Esophagus squamous epithelium (tissue), 5 donors: ENCODE data around the gene CLDN14. TPM values are rescaled to one million over a fixed set of nuclear protein-coding genes. Genes with fewer than 3 reads are reported as not detected.

ENCODE experiments used
- DNase-seq: peaks from one replicate; lab custom pipeline; 2025; lab: John Stamatoyannopoulos, UW
- H3K27ac ChIP-seq, 4 donors: fragments of 200-600 bp; sonication (generic); one replicate each; pipeline ENCODE4 v1.5.1; 2016 to 2019; ENCODE audit warnings: mild to moderate bottlenecking in 1 of 4
- H3K27me3 ChIP-seq, 4 donors: fragments of 200-600 bp; sonication (generic); 1 replicate in 3 of 4; 2 replicates in 1 of 4; pipeline versions ENCODE4 v1.5.1 to v1.6.0; 2017 to 2021; ENCODE audit warnings: antibody characterized with exemption in 1 of 4
- H3K36me3 ChIP-seq, 3 donors: fragments of 200-600 bp; sonication (generic); one replicate each; pipeline ENCODE4 v1.5.1; 2016 to 2019
- H3K4me1 ChIP-seq, 3 donors: fragments of 200-600 bp; sonication (generic); one replicate each; pipeline ENCODE4 v1.5.1; 2017 to 2019
- H3K4me3 ChIP-seq, 4 donors: fragments of 200-600 bp; sonication (generic); 1 replicate in 3 of 4; 2 replicates in 1 of 4; pipeline ENCODE4 v1.5.1; 2016 to 2019; ENCODE audit warnings: mild to moderate bottlenecking in 2 of 4, moderate library complexity in 1 of 4
- H3K9me3 ChIP-seq, 3 donors: fragments of 200-600 bp; sonication (generic); one replicate each; pipeline ENCODE4 v1.5.1; 2016 to 2019
- CTCF ChIP-seq, 6 experiments: fragments of 450-650 bp in 4 of 6; fragments of 200-600 bp in 2 of 6; sonication (generic) in 2 of 6; IDR thresholded peaks; one replicate each; pipeline ENCODE4 v1.5.1; 2016 to 2019; ENCODE audit warnings: antibody characterized with exemption in 6 of 6, mild to moderate bottlenecking in 4 of 6, moderate library complexity in 4 of 6
- POLR2A ChIP-seq, 4 donors: fragments of 450-650 bp; IDR thresholded peaks; one replicate each; pipeline ENCODE4 v1.6.1; 2017; ENCODE audit warnings: antibody characterized with exemption in 4 of 4, mild to moderate bottlenecking in 4 of 4, moderate library complexity in 3 of 4
- WGBS, 2 donors: methylation state at CpG; one replicate each; pipeline ENCODE4 v1.1.5; 2018; 5-methylcytosine and 5-hydroxymethylcytosine counted together
- intact Hi-C: fragments of 100-400 bp; cut with DNase I; formaldehyde crosslinking; loops from one replicate; pipeline ENCODE4 v1.15.0; 2022
- total RNA-seq, 4 donors: library from RNA; depleted of rRNA; stranded (reverse); fragments of >200 nt; gene quantifications; one replicate each; pipeline ENCODE4 v1.1.0, GENCODE V29; 2016
- donor health status: DM: yes; HTN: yes; CAD: no.

The CLDN14 gene
- total RNA-seq, 4 donors from 2014 or later, result not detected

GRCh38 chr21:36473203-36473602 lies 6.7 kb downstream of the CLDN14 start:
- no peak overlapping the region for H3K27ac ChIP-seq
- H3K27me3 ChIP-seq, result no peaks in the 10 kb centered on the region
- intact Hi-C loops, result no loop called here
- H3K36me3 ChIP-seq, result no peaks in the 10 kb centered on the region
- peaks cover 0 to 14% (median 0%) of the 10 kb centered on the region in 3 donors for H3K4me1 ChIP-seq
- H3K9me3 ChIP-seq, result no peaks in the 10 kb centered on the region
- no peak for DNase-seq
- TF ChIP-seq POLR2A (IDR thresholded peaks at IDR 0.05) (no peak), CTCF (IDR thresholded peaks at IDR 0.05) (no peak)
- WGBS, 2 donors, result 85 to 100% methylated on average over 1 of the region's 1 CpG
- no peak overlapping the region for H3K4me3 ChIP-seq

- no peak overlapping the region for H3K27ac ChIP-seq
- intact Hi-C loops, result no loop called here
- no peak for TF ChIP-seq POLR2A (IDR thresholded peaks at IDR 0.05)
- TF ChIP-seq CTCF (IDR thresholded peaks at IDR 0.05), result no peak
- H3K9me3 ChIP-seq, result no peaks in the 10 kb centered on the region
- no peak overlapping the region for H3K4me3 ChIP-seq
- no peak for DNase-seq
- no peaks in the 10 kb centered on the region for H3K36me3 ChIP-seq
- 79 to 100% methylated on average over 2 of the region's 2 CpGs for WGBS, 2 donors
- peaks cover 0 to 14% (median 0%) of the 10 kb centered on the region in 3 donors for H3K4me1 ChIP-seq
- H3K27me3 ChIP-seq, result no peaks in the 10 kb centered on the region
Measured at GRCh38 chr21:36472377-36472776, 7.5 kb downstream of the CLDN14 start.

DNA sequence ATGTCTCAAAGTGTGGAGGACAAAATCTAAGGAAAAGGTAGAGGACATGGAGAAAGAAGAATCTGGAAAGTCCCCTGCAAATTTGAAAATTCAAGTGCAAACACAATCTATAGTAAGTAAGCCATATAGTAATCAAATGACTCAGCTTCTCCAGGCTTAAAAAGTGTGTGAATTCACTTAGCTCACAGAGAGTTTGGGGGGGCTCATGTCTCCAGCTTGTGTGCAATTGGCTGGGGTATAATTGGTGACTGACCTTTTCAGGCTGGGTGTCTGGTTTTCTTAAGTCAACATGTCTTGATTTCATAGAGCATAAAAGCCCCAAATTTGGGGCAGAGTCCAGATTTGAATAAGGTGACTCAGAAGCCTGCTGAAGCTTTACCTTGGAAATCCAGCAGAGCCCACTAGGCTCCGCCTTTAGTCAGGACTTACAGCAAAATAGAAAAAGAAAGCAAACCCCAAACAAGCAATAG lies 8.6 kb downstream of the CLDN14 start:
- Histone ChIP-seq H3K9me3 (no peaks in the 10 kb centered on the region), H3K27ac (no peak overlapping the region), H3K4me3 (no peak overlapping the region), H3K27me3 (no peaks in the 10 kb centered on the region), H3K4me1 (peaks cover 0 to 14% (median 0%) of the 10 kb centered on the region in 3 donors), H3K36me3 (no peaks in the 10 kb centered on the region)
- 17 to 46% methylated on average over 1 of the region's 1 CpG for WGBS, 2 donors
- DNase-seq, result no peak
- intact Hi-C loops, result no loop called here
- no peak for TF ChIP-seq POLR2A (IDR thresholded peaks at IDR 0.05)
- no peak for TF ChIP-seq CTCF (IDR thresholded peaks at IDR 0.05)

DNA sequence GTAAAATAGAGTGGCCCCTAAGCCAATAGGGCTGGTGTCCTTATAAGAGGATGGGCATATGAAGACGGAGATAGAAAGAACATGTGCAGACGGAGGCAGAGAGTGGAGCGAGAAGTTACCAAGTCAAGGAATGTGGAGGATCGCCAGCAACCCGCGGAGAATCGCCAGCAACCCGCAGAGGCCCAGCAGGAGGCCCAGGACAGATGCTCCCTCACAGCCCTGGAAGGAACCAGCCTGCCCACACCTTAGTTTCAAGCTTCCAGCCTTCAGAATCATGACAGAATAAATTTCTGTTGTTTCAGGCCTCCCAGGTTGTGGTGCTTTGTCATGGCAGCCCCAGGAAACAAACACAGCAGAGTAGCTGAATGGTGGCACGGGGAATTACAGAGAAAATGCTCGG lies 9.6 kb downstream of the CLDN14 start:
- H3K9me3 ChIP-seq, result no peaks in the 10 kb centered on the region

GRCh38 chr21:36466061-36466511 lies 13.8 kb downstream of the CLDN14 start:
- intact Hi-C loops, result no loop called here
- TF ChIP-seq POLR2A (IDR thresholded peaks at IDR 0.05), result no peak
- no peak for TF ChIP-seq CTCF (IDR thresholded peaks at IDR 0.05)
- Histone ChIP-seq H3K27ac (no peak overlapping the region), H3K4me3 (no peak overlapping the region), H3K9me3 (no peaks in the 10 kb centered on the region), H3K27me3 (peaks cover 0 to 41% (median 0%) of the 10 kb centered on the region in 4 donors), H3K4me1 (peaks cover 0 to 17% (median 5%) of the 10 kb centered on the region in 3 donors), H3K36me3 (no peaks in the 10 kb centered on the region)
- DNase-seq, result no peak
- WGBS, 2 donors, result 44 to 73% methylated on average over 7 to 8 of the region's 8 CpGs

More for the DNA sequence above, 9.6 kb downstream of the CLDN14 start:
- WGBS, 2 donors, result 94 to 96% methylated on average over 10 of the region's 10 CpGs
- no peak for DNase-seq
- peaks cover 0 to 4% (median 0%) of the 10 kb centered on the region in 4 donors for H3K27me3 ChIP-seq
- H3K4me3 ChIP-seq, result no peak overlapping the region
- H3K27ac ChIP-seq, result no peak overlapping the region
- no peaks in the 10 kb centered on the region for H3K36me3 ChIP-seq
- peaks cover 0 to 14% (median 0%) of the 10 kb centered on the region in 3 donors for H3K4me1 ChIP-seq
- intact Hi-C loops, result no loop called here
- no peak for TF ChIP-seq POLR2A (IDR thresholded peaks at IDR 0.05)
- TF ChIP-seq CTCF (IDR thresholded peaks at IDR 0.05), result no peak
